GM19468 (cell line): Measurements from ENCODE around the gene CSF2RB.

ENCODE experiments used
- ATAC-seq: cut with Tn5 transposase; IDR thresholded peaks from one replicate; pipeline ENCODE4 v1.9.1; 2021; ENCODE audit warnings: mild to moderate bottlenecking, moderate library complexity, moderate number of reproducible peaks; ENCODE audit not compliant: unreplicated experiment; ENCODE audit errors: extremely low read depth

CSF2RB gene

DNA sequence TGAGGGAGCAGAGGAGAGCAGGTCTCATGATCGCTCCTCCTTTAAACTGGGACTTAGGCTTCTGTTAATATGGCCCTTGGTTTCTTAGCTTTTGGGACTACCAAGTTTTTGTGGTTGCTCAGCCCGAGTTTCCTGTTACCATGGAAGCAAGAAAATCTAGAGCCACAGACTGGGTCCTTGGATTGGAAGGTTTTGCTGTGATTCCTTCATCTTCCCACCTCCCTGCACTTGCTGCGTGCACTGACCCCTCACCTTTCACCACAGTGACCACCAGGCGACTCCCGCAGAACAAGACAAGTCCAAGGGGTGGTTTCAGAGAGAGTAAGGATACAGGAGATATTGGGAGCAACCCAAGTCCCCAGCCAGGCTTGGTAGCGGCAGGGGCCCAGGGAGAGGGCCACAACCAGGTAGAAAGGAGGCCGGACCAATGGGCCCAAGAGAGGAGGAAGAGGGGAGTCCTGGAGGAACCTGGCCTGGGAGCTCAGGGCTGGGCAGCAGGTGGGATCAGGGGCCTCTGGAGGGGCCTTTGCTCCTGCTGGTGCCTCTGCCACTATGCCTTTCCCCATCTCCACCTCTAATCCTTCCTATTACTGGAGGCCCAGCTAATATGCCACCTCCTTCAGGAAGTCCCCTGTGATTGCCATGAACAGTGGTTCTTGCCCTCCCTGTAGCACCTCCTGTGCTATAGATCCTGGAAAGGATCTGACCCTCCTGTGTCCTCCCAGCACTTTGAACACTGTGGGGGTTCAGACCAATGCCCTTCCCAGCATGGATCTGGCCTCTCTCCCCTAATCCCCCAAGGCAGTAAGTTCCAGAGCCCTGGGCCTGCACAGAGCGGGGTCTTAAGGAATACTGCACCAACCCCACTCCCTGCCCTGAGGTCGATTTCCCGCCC, 21.2 kb downstream of the CSF2RB start:
- ATAC-seq = no peak

DNA sequence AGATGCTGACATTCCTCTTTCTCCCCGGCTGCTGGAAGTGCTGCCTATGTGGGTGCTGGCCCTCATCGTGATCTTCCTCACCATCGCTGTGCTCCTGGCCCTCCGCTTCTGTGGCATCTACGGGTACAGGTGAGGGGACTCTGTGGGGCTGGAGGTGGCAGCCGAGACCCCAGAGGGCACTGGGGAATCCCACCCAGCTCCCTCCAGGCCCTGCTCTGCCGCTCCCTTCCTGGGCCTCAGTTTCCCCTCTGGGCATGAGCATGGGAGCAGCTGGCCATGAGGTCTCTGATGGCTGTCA, 21.8 kb downstream of the CSF2RB start:
- ATAC-seq = no peak

DNA sequence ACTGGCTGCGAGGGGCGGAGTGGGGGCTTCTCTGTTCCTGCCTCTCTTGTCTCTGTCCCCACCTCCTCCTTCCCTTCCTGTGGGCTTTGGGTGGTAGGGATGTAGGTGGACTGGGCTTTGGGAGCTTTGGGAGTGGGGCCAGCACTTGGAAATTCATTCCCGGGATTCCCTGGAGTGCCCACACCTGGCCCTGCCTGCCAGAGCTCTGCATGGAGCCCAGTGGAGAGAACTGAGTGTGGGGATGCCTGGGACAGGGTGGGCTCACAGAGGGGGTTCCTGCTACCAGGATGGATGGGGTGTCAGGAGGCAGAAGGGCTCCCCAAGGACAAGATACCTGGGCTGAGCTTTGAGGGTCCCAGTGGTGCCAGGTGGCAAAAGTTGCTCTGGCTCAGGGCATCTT, 22.3 kb downstream of the CSF2RB start:
- ATAC-seq = no peak

DNA sequence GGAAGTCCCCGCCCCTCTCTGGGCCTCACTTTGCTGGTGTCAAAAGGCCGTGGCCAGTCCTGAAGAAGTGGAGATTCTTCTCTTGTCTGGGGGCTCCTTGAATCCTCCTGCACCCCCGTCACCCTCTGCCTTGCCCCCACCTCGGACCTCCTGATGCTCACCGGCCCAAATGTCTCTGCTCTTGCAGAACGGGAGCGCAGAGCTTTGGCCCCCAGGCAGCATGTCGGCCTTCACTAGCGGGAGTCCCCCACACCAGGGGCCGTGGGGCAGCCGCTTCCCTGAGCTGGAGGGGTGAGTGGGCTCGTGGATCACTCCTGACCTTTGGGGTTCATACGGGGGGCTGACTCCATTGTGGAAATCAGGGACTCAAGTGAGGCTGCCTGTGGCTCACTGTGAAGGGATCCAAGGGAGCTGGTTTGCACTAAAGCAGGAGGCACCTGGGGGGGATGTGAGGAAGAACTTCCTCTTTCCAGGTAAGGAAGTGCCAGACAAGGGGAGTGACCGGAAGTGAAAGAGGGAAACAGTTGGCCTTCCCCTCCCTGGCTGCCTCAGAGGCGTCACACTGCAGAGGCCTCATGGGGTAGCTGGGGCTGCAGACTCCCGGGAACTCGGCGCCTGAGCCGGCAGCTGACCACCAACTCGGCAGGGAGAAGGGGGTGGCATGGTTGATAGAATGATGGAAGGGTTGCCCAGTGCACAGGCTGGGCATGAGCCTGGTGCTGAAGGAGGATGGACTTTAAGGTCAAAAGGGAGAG, 23.1 kb downstream of the CSF2RB start:
- ATAC-seq = no peak

DNA sequence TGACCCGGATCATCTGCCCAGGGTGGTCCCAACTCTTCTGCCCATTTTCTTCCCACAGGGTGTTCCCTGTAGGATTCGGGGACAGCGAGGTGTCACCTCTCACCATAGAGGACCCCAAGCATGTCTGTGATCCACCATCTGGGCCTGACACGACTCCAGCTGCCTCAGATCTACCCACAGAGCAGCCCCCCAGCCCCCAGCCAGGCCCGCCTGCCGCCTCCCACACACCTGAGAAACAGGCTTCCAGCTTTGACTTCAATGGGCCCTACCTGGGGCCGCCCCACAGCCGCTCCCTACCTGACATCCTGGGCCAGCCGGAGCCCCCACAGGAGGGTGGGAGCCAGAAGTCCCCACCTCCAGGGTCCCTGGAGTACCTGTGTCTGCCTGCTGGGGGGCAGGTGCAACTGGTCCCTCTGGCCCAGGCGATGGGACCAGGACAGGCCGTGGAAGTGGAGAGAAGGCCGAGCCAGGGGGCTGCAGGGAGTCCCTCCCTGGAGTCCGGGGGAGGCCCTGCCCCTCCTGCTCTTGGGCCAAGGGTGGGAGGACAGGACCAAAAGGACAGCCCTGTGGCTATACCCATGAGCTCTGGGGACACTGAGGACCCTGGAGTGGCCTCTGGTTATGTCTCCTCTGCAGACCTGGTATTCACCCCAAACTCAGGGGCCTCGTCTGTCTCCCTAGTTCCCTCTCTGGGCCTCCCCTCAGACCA, 24.0 kb downstream of the CSF2RB start:
- ATAC-seq = no peak

DNA sequence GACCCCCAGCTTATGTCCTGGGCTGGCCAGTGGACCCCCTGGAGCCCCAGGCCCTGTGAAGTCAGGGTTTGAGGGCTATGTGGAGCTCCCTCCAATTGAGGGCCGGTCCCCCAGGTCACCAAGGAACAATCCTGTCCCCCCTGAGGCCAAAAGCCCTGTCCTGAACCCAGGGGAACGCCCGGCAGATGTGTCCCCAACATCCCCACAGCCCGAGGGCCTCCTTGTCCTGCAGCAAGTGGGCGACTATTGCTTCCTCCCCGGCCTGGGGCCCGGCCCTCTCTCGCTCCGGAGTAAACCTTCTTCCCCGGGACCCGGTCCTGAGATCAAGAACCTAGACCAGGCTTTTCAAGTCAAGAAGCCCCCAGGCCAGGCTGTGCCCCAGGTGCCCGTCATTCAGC, 24.6 kb downstream of the CSF2RB start:
- ATAC-seq = no peak

DNA sequence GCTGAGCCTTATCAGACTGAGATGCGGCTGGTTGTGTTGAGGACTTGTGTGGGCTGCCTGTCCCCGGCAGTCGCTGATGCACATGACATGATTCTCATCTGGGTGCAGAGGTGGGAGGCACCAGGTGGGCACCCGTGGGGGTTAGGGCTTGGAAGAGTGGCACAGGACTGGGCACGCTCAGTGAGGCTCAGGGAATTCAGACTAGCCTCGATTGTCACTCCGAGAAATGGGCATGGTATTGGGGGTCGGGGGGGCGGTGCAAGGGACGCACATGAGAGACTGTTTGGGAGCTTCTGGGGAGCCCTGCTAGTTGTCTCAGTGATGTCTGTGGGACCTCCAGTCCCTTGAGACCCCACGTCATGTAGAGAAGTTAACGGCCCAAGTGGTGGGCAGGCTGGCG, 25.5 kb downstream of the CSF2RB start:
- no peak for ATAC-seq

DNA sequence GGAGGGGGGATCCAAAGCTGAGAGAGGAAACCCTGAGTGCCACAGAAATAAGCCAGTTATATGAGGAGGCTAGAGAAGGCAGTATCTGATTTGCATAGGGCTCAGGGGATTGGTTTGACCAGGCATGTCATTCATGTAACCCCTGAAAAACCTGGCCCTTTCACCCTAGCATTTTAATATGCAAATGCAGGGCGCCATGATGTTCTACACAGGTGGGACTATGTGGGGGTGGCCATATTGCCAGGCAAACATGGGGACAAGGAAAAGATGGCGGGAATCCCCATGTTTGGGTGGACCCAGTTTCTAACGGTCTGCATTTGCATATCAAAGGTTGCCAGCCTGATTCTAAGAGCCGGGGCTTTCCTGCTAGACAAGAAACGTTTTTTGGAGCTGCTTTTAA, 27.2 kb downstream of the CSF2RB start:
- no peak for ATAC-seq

DNA sequence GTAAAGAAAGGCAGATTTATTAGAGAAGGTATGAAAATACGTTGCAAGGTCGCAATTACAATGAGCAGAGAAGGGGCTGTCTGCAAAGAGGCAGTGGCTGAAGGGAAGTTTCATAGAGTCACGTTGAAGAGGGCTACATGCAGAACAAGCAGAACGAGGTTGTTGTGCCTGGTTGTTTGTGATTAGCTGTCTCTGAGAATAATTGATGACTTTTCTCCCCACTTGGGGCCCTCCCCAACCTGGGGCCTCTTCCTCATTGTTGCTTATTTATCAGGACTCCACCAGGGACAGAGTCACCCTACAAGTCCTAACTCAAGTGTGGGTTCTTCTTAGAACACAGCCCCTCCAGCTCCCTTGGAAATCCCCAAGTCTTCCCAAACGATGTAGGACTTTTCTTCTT, 29.1 kb downstream of the CSF2RB start:
- no peak for ATAC-seq

DNA sequence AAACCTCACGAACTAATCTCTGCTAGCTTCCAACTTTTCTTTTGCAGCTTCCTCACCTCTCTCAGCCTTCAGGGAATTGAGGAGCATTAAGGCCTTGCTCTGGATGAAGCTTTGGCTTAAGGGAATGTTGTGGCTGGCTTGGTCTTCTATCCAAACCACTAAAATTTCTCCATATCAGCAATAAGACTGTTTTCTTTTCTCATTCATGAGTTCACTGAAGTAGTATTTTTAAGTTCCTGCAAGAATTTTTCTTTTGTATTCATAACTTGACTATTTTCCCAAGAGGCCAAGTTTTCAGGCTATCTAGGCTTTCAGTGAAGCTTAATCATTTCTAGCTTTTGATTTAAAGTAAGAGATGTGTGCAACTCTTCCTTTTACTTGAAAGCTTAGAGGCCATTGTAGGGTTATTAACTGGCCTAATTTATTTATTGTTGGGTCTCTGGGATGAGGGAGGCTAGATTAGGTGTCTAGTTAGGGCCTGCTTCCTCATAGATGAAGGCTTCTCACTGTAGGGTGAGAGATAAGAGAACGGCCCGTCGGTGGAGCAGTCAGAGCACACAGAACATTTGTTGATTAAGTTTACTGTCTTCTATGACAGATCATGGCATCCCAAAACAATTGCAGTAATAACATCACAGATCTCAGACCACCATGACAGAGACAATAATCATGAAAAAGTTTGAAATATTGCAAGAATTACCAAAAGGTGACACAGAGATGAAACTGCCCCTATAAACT, 33.2 kb downstream of the CSF2RB start:
- no peak for ATAC-seq

DNA sequence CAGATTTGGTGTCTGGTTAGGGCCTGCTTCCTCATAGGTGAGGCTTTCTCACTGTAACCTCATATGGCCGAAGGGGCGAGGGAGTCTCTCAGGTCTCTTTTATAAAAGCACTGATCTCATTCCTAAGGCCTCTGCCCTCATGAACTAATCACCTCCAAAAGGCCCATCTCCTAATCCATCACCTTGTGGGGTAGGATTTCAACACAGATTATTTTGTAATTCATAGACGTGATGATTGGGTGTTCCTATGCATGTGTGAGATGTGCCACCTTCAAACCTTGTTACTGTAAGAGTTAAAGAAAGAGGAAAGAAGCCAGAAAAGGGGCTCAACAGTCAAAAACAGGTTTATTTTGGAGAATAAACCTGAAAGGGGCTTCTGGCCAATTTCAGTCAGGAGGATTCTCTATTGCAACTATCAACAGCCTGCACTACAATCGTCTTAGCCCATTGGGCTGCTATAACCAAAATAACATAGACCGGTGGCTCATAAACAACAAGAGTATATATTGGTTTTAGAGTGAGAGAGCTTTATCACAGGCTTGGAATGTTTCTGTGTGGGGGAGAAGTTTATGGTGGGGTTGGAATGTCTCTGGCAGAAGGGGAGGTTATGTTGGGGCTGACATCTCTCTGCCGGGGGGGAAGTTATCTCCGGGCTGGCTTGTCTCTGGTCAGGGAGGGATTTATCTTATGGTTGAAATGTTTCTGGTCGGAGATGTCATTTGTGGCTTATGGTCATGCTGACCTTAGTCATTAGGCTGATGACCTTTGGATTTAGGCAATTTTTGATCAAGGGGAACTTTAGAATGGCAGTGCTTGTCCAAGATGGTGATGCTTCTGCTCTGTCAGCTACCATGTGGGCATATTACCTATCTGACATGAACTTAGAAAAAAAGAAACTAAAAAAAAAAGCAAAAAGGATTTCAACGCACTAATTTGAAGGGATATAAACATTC, 35.1 kb downstream of the CSF2RB start:
- ATAC-seq = no peak

DNA sequence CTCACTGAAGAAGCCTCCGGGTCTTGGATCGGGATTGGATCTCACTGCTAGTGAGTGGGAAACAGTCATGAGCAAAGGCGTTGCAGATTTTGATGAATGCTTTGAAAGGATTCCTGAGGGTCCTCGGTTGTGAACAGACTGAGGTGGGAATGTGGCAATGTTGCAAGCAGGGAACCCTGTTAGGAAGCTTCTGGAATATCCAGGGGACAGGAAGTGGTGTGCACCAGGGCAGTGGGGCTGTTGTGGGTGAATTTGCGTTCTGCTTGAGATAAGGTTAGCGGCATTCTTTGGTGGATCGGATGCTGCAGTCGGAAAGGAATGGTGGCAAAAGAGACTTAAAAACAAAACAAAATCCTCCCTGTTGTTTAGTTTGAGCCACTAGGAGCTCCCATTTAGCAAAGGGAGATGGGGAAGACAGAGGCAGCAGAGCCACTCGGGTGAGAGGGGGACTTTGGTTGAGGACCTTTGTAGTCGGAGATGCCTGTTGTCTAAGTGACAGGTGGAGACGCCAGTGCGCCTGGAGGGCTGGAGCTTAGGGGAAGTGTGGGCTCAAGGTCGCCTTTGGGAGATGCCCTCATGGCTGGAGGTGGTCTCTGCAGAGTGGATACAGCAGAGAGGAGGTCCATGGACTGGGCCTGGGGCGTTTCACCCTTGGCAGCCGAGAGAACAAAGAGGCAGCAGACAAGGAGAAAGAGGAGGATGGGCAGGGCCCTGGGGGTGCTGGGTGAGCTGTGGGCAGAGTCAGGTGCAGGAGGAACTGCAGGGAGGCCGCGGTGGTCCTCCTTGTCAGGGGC, 37.6 kb downstream of the CSF2RB start:
- no peak for ATAC-seq

DNA sequence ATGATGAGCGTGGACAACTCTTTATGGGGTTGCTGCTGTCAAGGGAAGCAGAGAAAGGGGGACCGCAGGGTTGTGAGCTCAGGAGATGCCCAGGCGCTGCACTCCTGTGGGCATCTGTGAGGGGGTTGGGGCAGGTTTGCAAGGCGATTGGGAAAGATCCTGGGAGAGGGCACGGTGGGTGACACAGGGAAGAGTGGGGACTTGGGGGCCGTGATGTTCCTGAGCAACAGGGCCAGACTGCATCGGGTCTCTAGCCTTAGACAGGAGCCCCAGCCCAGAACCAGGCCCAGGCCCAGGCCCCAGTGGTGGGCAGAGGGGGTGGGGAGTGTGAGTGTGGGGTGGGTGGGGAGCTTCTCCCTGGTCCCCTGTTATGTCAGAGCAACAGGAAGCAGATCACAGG, 38.3 kb downstream of the CSF2RB start:
- ATAC-seq = no peak

DNA sequence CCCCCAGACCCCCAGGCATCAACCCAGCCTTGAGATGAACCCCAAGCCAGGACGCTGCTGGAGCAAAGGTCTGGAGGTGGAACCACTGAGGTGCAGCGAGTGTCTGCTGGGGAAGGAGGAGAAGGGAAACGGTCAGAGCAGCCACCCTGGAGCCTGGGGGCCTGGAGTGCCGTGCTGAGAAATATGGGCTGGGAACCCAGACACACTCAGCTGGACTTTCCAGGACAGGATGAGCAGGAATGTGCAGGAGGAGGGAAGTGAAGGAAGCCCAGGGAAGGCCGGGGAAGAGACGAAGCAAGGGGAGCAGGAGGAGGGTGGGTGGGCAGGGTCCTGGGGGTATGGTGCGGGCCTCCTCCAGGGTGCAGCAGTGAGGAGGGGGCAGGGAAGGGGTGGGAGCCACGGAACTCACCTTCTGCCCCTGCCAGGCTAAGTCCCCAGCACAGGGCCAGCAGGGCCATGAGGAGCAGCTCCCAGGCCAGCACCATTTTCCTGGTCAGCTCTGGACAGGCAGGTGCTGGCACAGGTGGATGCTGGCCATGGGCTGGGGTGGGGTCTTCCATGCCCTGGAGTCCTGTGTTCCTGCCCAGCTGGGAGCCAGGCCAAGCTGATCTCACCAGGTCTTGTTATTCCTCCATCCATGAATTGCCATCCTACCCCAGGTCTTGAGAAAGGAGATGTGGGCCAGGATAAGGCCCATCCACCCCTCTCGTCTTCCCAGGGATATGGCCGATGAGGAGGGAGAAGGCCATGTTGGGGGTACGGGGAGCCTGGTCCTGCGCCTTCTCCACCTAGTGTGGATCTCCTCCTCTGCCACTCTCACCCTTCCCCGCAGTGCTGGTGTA, 40.0 kb downstream of the CSF2RB start:
- ATAC-seq = no peak

DNA sequence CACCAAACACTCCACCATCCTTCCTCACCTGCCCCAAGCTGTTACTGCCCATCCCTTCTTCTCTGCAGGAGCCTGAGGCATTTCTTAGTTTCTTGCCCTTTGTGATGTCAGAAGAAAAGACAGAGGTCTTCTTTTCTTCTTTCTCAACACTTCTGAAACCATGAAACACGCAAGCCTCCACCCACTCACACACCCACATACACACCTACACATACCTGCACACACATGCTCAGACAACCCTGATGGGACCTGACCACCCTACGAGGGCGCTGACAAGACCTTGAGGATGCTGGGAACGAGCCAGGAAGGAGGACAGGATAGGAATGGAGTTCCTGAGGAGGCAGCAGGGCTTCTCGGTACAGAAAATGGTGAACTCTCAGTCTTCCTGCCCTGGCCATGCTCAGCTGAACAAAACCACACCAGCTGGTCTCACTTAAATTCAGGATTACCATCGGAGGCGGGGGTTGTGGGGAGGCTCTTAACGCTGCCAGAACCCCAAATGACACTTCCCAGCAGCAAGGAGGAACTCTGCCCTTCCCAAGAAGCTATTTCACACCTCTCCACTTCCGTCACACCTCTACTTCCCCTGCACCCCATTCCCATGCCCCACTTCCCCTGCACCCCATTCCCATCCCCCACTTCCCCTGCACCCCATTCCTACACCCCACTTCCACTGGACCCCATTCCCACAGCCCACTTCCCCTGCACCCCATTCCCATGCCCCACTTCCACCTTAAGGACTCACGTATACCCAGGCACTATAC, 41.0 kb downstream of the CSF2RB start:
- ATAC-seq = no peak

DNA sequence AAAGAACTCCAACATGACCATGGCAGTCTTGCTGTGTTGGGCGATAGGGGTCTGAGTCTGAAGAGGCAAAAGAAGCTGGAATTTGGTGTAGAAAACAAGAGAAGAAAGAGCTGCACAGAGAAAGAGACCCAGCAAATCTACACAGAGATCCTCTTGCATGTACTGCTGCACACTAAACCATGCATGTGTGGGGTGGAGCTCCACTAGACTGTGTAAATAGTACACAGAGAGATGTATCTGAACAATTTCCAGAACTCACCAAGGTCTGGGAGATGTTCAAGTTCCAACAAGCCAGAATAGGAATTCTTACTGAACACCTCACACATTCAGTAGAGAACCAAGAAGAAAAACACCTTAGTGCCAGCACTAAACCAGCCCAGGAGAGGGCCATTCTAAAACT, 42.3 kb downstream of the CSF2RB start:
- no peak for ATAC-seq

DNA sequence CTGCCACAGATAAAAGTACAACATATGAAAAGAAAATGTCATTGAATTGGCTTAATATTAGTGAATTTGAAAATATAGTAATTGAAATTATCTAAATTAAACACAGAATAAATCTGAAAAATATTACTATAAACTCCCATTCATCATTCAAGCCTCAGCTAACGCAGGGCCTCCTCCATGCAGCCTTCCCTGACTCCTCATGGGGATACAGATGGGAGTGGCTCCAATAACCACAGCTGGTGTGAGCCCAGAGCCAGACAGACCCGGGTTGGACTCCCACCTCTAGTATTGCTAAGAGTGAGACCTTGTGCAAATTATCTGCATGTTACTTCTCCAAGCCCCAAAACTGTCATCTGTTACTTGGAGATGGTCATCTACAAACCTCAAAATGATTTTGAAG, 44.9 kb downstream of the CSF2RB start:
- no peak for ATAC-seq
